GM12878 (cell line): Measurements from ENCODE around the gene P2RX7. TPM values are rescaled to one million over a fixed set of nuclear protein-coding genes. Genes with fewer than 3 reads are reported as not detected.

Experiments used
- CBX3 ChIP-seq: fragments of 200-600 bp; sonication (generic); IDR thresholded peaks from 2 replicates; pipeline ENCODE4 v1.6.1; 2016; ENCODE audit warnings: low read depth, borderline replicate concordance
- CEBPB ChIP-seq, 2 experiments: fragments of 150-350 bp in 1 of 2; IDR thresholded peaks; 2 replicates each; pipeline ENCODE4 v1.6.1; 2012 to 2014; ENCODE audit warnings: low read depth in 2 of 2, low read length in 2 of 2, borderline replicate concordance in 1 of 2, inconsistent platforms in 1 of 2
- CHD2 ChIP-seq: IDR thresholded peaks from 2 replicates; pipeline ENCODE4 v1.6.1; 2011; ENCODE audit warnings: low read depth, low read length, improper control_type of control experiment, borderline replicate concordance
- CREB1 ChIP-seq: IDR thresholded peaks from 2 replicates; pipeline ENCODE4 v1.6.1; 2012; ENCODE audit warnings: low read depth, mild to moderate bottlenecking, inconsistent platforms
- EP300 ChIP-seq, 2 experiments: fragments of 150-350 bp in 1 of 2; IDR thresholded peaks; 2 replicates each; pipeline ENCODE4 v1.6.1; 2011 to 2012; ENCODE audit warnings: low read depth in 2 of 2, low read length in 2 of 2, borderline replicate concordance in 1 of 2, improper control_type of control experiment in 1 of 2, inconsistent platforms in 1 of 2; ENCODE audit not compliant: control insufficient read depth in 1 of 2
- FOXK2 ChIP-seq: fragments of 450-650 bp; IDR thresholded peaks from 2 replicates; pipeline ENCODE4 v1.6.1; 2017; ENCODE audit warnings: mild to moderate bottlenecking, moderate library complexity
- FOXM1 ChIP-seq: IDR thresholded peaks from 2 replicates; pipeline ENCODE4 v1.6.1; 2012; ENCODE audit warnings: low read depth, mild to moderate bottlenecking, inconsistent platforms, low read length, moderate library complexity
- GABPA ChIP-seq: IDR thresholded peaks from 2 replicates; pipeline ENCODE4 v1.6.1; 2014; ENCODE audit warnings: antibody characterized with exemption, low read depth, mild to moderate bottlenecking, inconsistent platforms
- HDAC2 ChIP-seq: fragments of 200-600 bp; sonication (generic); IDR thresholded peaks from 2 replicates; pipeline ENCODE4 v1.6.1; 2017
- HDGF ChIP-seq: fragments of 450-650 bp; IDR thresholded peaks from 2 replicates; pipeline ENCODE4 v1.6.1; 2016; ENCODE audit warnings: antibody characterized with exemption
- NR2C2 ChIP-seq: IDR thresholded peaks from 2 replicates; pipeline ENCODE4 v1.6.1; 2011; ENCODE audit warnings: borderline replicate concordance, low read depth; ENCODE audit not compliant: control insufficient read depth, insufficient read length
- PAX5 ChIP-seq: IDR thresholded peaks from 2 replicates; pipeline ENCODE4 v1.6.1; 2011; ENCODE audit warnings: low read depth, low read length, borderline replicate concordance
- RELA ChIP-seq: fragments of 450-650 bp; IDR thresholded peaks from 2 replicates; pipeline ENCODE4 v1.8.0; 2014; ENCODE audit warnings: borderline replicate concordance; ENCODE audit not compliant: partially characterized antibody
- SUPT20H ChIP-seq: IDR thresholded peaks from 2 replicates; pipeline ENCODE4 v1.6.1; 2011; ENCODE audit warnings: low read depth, mild to moderate bottlenecking, low read length, moderate library complexity, borderline replicate concordance; ENCODE audit not compliant: control insufficient read depth
- WRNIP1 ChIP-seq: IDR thresholded peaks from 2 replicates; pipeline ENCODE4 v1.6.1; 2011; ENCODE audit warnings: low read depth, low read length, improper control_type of control experiment, borderline replicate concordance
- YBX1 ChIP-seq: fragments of 450-650 bp; IDR thresholded peaks from 2 replicates; pipeline ENCODE4 v1.6.1; 2016; ENCODE audit warnings: antibody characterized with exemption
- ZNF274 ChIP-seq: IDR thresholded peaks from one replicate; pipeline ENCODE4 v1.8.0; 2011; ENCODE audit not compliant: insufficient read length, insufficient read depth
- polyA plus RNA-seq, 11 experiments: library from polyadenylated mRNA; depleted of rRNA in 4 of 11; unstranded in 6 of 11; stranded (reverse) in 5 of 11; fragments of >200 nt; fragmentation: Nextera tagmentation in 4 of 11; fragmentation: Illumina TruSeq in 1 of 11; extraction: Ambion mirVana in 4 of 11; extraction: Trizol in 1 of 11; gene quantifications; 1 replicate in 1 of 11; 2 replicates in 10 of 11; pipeline versions ENCODE4 v1.2.1 to v1.2.3, GENCODE V29; 2011 to 2016; ENCODE audit warnings: inconsistent platforms in 2 of 11, missing spikeins in 2 of 11, low read depth in 1 of 11
- total RNA-seq, 4 experiments: library from RNA; depleted of rRNA in 3 of 4; stranded (reverse); fragments of >200 nt in 3 of 4; fragmentation: Illumina TruSeq in 1 of 4; extraction: Trizol in 1 of 4; gene quantifications; 2 replicates each; pipeline versions ENCODE4 v1.2.1 to v1.2.3, GENCODE V29; 2013 to 2021
- TF ChIP-seq, protein P1 (sequence below): IDR thresholded peaks from 2 replicates; pipeline ENCODE4 v1.6.1; 2012; ENCODE audit warnings: low read depth, low read length, improper control_type of control experiment
- TF ChIP-seq, protein P2 (sequence below): IDR thresholded peaks from 2 replicates; pipeline ENCODE4 v1.6.1; 2011; ENCODE audit warnings: low read depth, low read length, improper control_type of control experiment, borderline replicate concordance
- TF ChIP-seq, protein P3 (sequence below): fragments of 450-650 bp; IDR thresholded peaks from 2 replicates; pipeline ENCODE4 v1.6.1; 2017; ENCODE audit warnings: mild to moderate bottlenecking, low read depth, inconsistent platforms; ENCODE audit not compliant: poor library complexity, severe bottlenecking
- TF ChIP-seq, protein P4 (sequence below): fragments of 450-650 bp; IDR thresholded peaks from 2 replicates; pipeline ENCODE4 v1.6.1; 2017; ENCODE audit warnings: antibody characterized with exemption, mild to moderate bottlenecking, moderate library complexity

P2RX7 gene
- total and polyA plus RNA-seq, 10 of the 15 experiments (the other 5 are each of a cell fraction or from before 2014, with no cell fraction given), result 0.74 to 2.6 (median 1.5) TPM

DNA sequence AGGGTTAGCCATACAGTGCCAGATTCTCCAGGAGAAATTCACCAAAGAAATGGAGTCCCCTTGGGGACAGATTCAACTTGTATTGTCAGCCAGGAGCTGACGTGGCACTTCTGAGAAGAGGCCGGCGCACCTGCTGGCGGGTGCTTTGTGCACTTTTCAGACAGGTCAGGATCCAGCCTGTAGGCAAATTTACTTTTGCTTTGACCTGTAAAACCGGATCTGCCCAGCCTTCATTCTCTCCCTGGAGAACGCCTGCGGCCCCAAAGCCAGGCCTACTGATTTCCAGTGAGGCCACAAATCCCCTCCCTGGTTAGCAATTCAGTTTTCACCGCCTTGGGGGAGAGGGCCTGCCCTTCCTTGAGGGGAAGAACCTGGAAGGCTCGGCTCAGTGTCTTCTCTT is 94.6 kb downstream of the P2RX7 start (continued):
- TF ChIP-seq NR2C2 (no peak), CHD2 (no peak), HDGF (no peak), HDAC2 (no peak), ZNF274 (no peak), RELA (no peak), CEBPB (IDR thresholded peaks at IDR 0.05; ENCODE audit: borderline replicate concordance in 1 of 2, low read depth in 2 of 2, low read length in 2 of 2) (no peak), CREB1 (no peak), PAX5 (no peak), WRNIP1 (no peak), CBX3 (no peak), SUPT20H (no peak), FOXM1 (no peak), FOXK2 (no peak), EP300 (IDR thresholded peaks at IDR 0.05; ENCODE audit: borderline replicate concordance in 1 of 2, control insufficient read depth in 1 of 2, low read depth in 2 of 2, low read length in 2 of 2) (no peak), GABPA (no peak), YBX1 (no peak)
- TF ChIP-seq, protein P1, sequence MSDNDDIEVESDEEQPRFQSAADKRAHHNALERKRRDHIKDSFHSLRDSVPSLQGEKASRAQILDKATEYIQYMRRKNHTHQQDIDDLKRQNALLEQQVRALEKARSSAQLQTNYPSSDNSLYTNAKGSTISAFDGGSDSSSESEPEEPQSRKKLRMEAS, result no peak
- TF ChIP-seq, protein P2, sequence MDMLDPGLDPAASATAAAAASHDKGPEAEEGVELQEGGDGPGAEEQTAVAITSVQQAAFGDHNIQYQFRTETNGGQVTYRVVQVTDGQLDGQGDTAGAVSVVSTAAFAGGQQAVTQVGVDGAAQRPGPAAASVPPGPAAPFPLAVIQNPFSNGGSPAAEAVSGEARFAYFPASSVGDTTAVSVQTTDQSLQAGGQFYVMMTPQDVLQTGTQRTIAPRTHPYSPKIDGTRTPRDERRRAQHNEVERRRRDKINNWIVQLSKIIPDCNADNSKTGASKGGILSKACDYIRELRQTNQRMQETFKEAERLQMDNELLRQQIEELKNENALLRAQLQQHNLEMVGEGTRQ, result no peak
- TF ChIP-seq, protein P3, sequence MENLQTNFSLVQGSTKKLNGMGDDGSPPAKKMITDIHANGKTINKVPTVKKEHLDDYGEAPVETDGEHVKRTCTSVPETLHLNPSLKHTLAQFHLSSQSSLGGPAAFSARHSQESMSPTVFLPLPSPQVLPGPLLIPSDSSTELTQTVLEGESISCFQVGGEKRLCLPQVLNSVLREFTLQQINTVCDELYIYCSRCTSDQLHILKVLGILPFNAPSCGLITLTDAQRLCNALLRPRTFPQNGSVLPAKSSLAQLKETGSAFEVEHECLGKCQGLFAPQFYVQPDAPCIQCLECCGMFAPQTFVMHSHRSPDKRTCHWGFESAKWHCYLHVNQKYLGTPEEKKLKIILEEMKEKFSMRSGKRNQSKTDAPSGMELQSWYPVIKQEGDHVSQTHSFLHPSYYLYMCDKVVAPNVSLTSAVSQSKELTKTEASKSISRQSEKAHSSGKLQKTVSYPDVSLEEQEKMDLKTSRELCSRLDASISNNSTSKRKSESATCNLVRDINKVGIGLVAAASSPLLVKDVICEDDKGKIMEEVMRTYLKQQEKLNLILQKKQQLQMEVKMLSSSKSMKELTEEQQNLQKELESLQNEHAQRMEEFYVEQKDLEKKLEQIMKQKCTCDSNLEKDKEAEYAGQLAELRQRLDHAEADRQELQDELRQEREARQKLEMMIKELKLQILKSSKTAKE, result no peak
- TF ChIP-seq, protein P4, sequence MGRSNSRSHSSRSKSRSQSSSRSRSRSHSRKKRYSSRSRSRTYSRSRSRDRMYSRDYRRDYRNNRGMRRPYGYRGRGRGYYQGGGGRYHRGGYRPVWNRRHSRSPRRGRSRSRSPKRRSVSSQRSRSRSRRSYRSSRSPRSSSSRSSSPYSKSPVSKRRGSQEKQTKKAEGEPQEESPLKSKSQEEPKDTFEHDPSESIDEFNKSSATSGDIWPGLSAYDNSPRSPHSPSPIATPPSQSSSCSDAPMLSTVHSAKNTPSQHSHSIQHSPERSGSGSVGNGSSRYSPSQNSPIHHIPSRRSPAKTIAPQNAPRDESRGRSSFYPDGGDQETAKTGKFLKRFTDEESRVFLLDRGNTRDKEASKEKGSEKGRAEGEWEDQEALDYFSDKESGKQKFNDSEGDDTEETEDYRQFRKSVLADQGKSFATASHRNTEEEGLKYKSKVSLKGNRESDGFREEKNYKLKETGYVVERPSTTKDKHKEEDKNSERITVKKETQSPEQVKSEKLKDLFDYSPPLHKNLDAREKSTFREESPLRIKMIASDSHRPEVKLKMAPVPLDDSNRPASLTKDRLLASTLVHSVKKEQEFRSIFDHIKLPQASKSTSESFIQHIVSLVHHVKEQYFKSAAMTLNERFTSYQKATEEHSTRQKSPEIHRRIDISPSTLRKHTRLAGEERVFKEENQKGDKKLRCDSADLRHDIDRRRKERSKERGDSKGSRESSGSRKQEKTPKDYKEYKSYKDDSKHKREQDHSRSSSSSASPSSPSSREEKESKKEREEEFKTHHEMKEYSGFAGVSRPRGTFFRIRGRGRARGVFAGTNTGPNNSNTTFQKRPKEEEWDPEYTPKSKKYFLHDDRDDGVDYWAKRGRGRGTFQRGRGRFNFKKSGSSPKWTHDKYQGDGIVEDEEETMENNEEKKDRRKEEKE, result no peak
